ENCODE results near the gene UBR3. TPM values are rescaled to one million over a fixed set of nuclear protein-coding genes. Genes with fewer than 3 reads are reported as not detected.
A peak's percentile ranks its signal among the peaks of the same experiment; 100 is the strongest.

Gene UBR3
- total RNA-seq, 2 donors from 2014 or later = 20.4 to 24.8 TPM

DNA sequence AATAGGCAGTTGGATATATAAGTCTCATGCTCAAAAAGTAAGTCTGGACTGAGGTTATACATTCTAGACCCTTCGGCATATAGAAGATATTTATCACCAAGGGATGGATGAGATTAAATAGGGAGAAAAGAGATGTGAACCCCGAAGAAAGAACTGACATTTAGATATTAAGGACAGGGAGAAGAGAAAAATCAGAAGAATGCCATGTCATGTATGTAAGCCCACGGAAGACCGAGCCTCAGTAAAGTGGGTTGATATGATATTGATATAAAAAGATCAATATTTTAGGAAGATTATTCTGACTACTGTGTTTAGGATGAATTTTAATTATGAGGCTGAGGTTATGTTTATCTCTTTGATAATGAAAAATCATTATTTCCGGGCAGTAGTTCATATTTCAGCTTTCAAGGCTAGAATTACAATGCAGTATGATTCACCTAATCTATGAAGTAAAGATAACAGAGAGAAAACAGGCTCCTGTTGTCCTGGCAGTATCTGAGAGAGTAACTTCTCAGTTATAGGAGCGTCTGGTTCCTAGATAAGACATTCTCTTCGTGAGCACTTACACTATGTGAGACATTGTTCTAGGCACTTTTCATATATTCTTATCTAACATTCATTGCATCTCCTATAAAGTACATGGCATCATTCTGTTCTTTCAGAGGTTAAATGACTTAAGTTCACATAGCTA lies 83.0 kb downstream of the UBR3 start:
- H3K27ac ChIP-seq (ENCODE audit: low read depth, low read length) = no peak overlapping the region
- TF ChIP-seq, protein P1, sequence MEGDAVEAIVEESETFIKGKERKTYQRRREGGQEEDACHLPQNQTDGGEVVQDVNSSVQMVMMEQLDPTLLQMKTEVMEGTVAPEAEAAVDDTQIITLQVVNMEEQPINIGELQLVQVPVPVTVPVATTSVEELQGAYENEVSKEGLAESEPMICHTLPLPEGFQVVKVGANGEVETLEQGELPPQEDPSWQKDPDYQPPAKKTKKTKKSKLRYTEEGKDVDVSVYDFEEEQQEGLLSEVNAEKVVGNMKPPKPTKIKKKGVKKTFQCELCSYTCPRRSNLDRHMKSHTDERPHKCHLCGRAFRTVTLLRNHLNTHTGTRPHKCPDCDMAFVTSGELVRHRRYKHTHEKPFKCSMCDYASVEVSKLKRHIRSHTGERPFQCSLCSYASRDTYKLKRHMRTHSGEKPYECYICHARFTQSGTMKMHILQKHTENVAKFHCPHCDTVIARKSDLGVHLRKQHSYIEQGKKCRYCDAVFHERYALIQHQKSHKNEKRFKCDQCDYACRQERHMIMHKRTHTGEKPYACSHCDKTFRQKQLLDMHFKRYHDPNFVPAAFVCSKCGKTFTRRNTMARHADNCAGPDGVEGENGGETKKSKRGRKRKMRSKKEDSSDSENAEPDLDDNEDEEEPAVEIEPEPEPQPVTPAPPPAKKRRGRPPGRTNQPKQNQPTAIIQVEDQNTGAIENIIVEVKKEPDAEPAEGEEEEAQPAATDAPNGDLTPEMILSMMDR (conservative IDR thresholded peaks at IDR 0.05) = no peak
- peaks cover 2% of the 10 kb centered on the region for H3K4me1 Mint-ChIP-seq

DNA sequence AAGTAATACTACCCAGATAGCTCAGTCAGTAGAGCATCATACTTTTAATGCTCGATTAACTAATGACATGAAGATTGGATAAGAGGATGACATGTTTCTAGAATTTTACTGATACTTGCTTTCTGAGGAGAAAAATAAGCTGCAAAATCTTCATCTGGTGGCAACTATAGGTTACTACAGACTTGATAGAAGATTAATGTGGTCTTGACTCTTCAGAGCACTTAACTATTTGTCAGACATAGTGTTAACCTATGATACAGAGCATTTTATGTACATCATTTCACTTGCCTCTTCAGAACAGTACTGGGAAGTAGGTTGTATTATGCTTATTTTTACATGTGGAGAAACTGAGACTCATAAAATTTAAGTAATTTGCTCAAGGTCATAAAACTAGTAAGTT lies 83.9 kb downstream of the UBR3 start:
- H3K27me3 Mint-ChIP-seq (ENCODE audit: insufficient read depth) = no peaks in the 10 kb centered on the region
- no peak overlapping the region for H3K27ac Mint-ChIP-seq
- WGBS, 2 experiments (ENCODE audit: insufficient coverage in 1 of 2, insufficient read length in 1 of 2) = 97 to 100% methylated on average over 1 of the region's 1 CpG
- Histone ChIP-seq H3K27me3 (ENCODE audit: control insufficient read depth, insufficient read depth, low read length, poor library complexity, severe bottlenecking) (no peaks in the 10 kb centered on the region), H3K4me1 (ENCODE audit: control insufficient read depth, insufficient read depth, low read length) (no peaks in the 10 kb centered on the region), H3K36me3 (ENCODE audit: control insufficient read depth, insufficient read depth, low read length) (peaks cover 4% of the 10 kb centered on the region), H3K9me3 (ENCODE audit: control insufficient read depth, low read length) (no peaks in the 10 kb centered on the region), H3K4me3 (ENCODE audit: low read length) (no peak overlapping the region), H3K9ac (ENCODE audit: extremely low read depth, low read length, poor library complexity, severe bottlenecking) (no peak overlapping the region), H3K27ac (ENCODE audit: low read depth, low read length) (no peak overlapping the region)
- peaks cover 2% of the 10 kb centered on the region for H3K4me1 Mint-ChIP-seq
- H3K36me3 Mint-ChIP-seq (ENCODE audit: low read depth) = peaks cover 12% of the 10 kb centered on the region
- DNase-seq = no peak
- no peaks in the 10 kb centered on the region for H3K9me3 Mint-ChIP-seq
- H3K4me3 Mint-ChIP-seq = no peak overlapping the region
- TF ChIP-seq, protein P1 (conservative IDR thresholded peaks at IDR 0.05) = no peak

More for the DNA sequence above, 83.0 kb downstream of the UBR3 start:
- Histone ChIP-seq H3K9me3 (ENCODE audit: control insufficient read depth, low read length) (no peaks in the 10 kb centered on the region), H3K9ac (ENCODE audit: extremely low read depth, low read length, poor library complexity, severe bottlenecking) (no peak overlapping the region), H3K27me3 (ENCODE audit: control insufficient read depth, insufficient read depth, low read length, poor library complexity, severe bottlenecking) (no peaks in the 10 kb centered on the region), H3K4me3 (ENCODE audit: low read length) (no peak overlapping the region), H3K4me1 (ENCODE audit: control insufficient read depth, insufficient read depth, low read length) (no peaks in the 10 kb centered on the region), H3K36me3 (ENCODE audit: control insufficient read depth, insufficient read depth, low read length) (peaks cover 9% of the 10 kb centered on the region)
- 88 to 90% methylated on average over 4 to 6 of the region's 7 CpGs for WGBS, 2 experiments (ENCODE audit: insufficient coverage in 1 of 2, insufficient read length in 1 of 2)
- DNase-seq = no peak
- Mint-ChIP-seq H3K27me3 (ENCODE audit: insufficient read depth) (no peaks in the 10 kb centered on the region), H3K27ac (no peak overlapping the region), H3K4me3 (no peak overlapping the region), H3K9me3 (no peaks in the 10 kb centered on the region), H3K36me3 (ENCODE audit: low read depth) (peaks cover 16% of the 10 kb centered on the region)

DNA sequence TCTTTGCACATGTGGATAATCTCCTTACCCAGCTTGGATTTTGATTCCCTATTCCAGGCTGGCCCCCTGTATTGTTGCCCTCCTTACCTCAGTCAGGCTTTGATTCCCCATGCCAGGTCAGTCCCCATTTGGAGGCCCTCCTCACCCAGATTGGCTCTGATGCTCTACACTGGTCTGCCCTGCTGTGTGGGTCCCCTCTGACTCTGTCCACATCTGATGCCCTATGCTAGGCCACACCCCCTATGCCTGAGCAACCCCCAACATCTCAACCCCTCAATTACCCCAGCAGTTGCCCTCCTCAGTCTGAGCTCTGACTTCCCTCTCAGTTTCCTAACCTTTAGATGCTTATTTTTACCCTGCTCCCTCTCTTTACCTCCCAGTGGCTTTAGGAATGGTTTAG lies 89.4 kb downstream of the UBR3 start:
- Mint-ChIP-seq H3K36me3 (ENCODE audit: low read depth) (peaks cover 15% of the 10 kb centered on the region), H3K4me1 (no peaks in the 10 kb centered on the region), H3K4me3 (no peak overlapping the region), H3K27me3 (ENCODE audit: insufficient read depth) (no peaks in the 10 kb centered on the region), H3K9me3 (no peaks in the 10 kb centered on the region), H3K27ac (peak overlapping the region; percentile 67)
- Histone ChIP-seq H3K36me3 (ENCODE audit: control insufficient read depth, insufficient read depth, low read length) (no peaks in the 10 kb centered on the region), H3K4me1 (ENCODE audit: control insufficient read depth, insufficient read depth, low read length) (no peaks in the 10 kb centered on the region), H3K9me3 (ENCODE audit: control insufficient read depth, low read length) (no peaks in the 10 kb centered on the region), H3K27ac (ENCODE audit: low read depth, low read length) (no peak overlapping the region), H3K9ac (ENCODE audit: extremely low read depth, low read length, poor library complexity, severe bottlenecking) (no peak overlapping the region), H3K4me3 (ENCODE audit: low read length) (no peak overlapping the region), H3K27me3 (ENCODE audit: control insufficient read depth, insufficient read depth, low read length, poor library complexity, severe bottlenecking) (no peaks in the 10 kb centered on the region)
- TF ChIP-seq, protein P1 (conservative IDR thresholded peaks at IDR 0.05) = no peak
- no peak for DNase-seq

Measured in endodermal cell (in vitro differentiated cells).